ENCODE measurements around the gene CCDC181. TPM values are rescaled to one million over a fixed set of nuclear protein-coding genes. Genes with fewer than 3 reads are reported as not detected.

CCDC181 gene
- total and polyA plus RNA-seq, 2 of the 8 experiments (the other 6 are each of a cell fraction or from before 2014, with no cell fraction given): 1.2 to 3.7 TPM

GRCh38 chr1:169474302-169474995 lies 47.2 kb upstream of the CCDC181 start:
- POLR2A ChIA-PET (ENCODE audit: partially characterized antibody): interaction anchor here (0.7 kb wide), 1 partner anchor 12 kb away, joined by 3 read pairs; the partner anchor contains the start of gene SLC19A2
- H2BK120ac ChIP-seq (replicated peaks; ENCODE audit: low read depth, low read length): no peak overlapping the region

More at GRCh38 chr1:169474302-169474995, 47.2 kb upstream of the CCDC181 start:
- Histone ChIP-seq H2BK15ac (ENCODE audit: low read length) (no peak overlapping the region), H3K9me3 (ENCODE audit: insufficient read depth in 2 of 2, low read depth in 1 of 2, low read length in 1 of 2) (no peaks in the 10 kb centered on the region), H3K27me3 (replicated peaks in 1 of 4; ENCODE audit: control insufficient read depth in 3 of 4, extremely low read depth in 1 of 4, insufficient read depth in 3 of 4, low read length in 3 of 4) (no peaks in the 10 kb centered on the region), H4K8ac (ENCODE audit: extremely low read depth, insufficient read depth, low read length) (no peak overlapping the region), H3K4me2 (ENCODE audit: insufficient read depth in 1 of 2, low read depth in 2 of 2, low read length in 2 of 2) (no peak overlapping the region), H2AFZ (ENCODE audit: low read length) (no peak overlapping the region), H2BK5ac (ENCODE audit: low read depth, low read length) (no peak overlapping the region), H2AK5ac (ENCODE audit: low read depth, low read length) (no peak overlapping the region), H4K5ac (ENCODE audit: insufficient read length, low read depth, low read length) (no peak overlapping the region), H3K79me2 (ENCODE audit: control insufficient read depth in 1 of 2, insufficient read depth in 2 of 2, low read length in 2 of 2) (peaks cover 0 to 29% of the 10 kb centered on the region in 2 experiments; a peak in 3 of 4 replicates), H3K23me2 (ENCODE audit: low read depth, low read length) (no peaks in the 10 kb centered on the region), H3K79me1 (ENCODE audit: low read depth, low read length) (peaks cover 4% of the 10 kb centered on the region; the same call in 1 of the 2 replicates), H3K23ac (ENCODE audit: insufficient read length) (no peak overlapping the region), H3K36me3 (ENCODE audit: control insufficient read depth in 2 of 4, insufficient read depth in 4 of 4, low read length in 3 of 4) (peaks cover 2 to 12% (median 7%) of the 10 kb centered on the region in 4 experiments; a peak in 5 of 8 replicates), H3K4ac (replicated peaks; ENCODE audit: insufficient read length, low read depth, low read length) (no peak overlapping the region), H3K27ac (ENCODE audit: low read depth, low read length) (no peak overlapping the region), H3K9ac (replicated peaks in 1 of 4; ENCODE audit: extremely low read depth in 1 of 4, low read depth in 3 of 4, low read length in 3 of 4) (no peak overlapping the region), H3K14ac (ENCODE audit: insufficient read length) (no peak overlapping the region), H2BK12ac (ENCODE audit: low read depth, low read length) (no peak overlapping the region), H3K56ac (replicated peaks; ENCODE audit: insufficient read length, low read depth, low read length) (no peak overlapping the region), H3K4me3 (ENCODE audit: extremely low read depth in 1 of 4, insufficient read depth in 2 of 4, low read depth in 3 of 4, low read length in 4 of 4) (no peak overlapping the region), H3K18ac (ENCODE audit: extremely low read depth, low read length) (no peak overlapping the region), H4K91ac (replicated peaks; ENCODE audit: insufficient read length, low read length) (no peak overlapping the region), H3K4me1 (replicated peaks in 1 of 4; ENCODE audit: control insufficient read depth in 3 of 4, insufficient read depth in 4 of 4, low read length in 3 of 4) (peaks cover 0 to 6% (median 2%) of the 10 kb centered on the region in 4 experiments; a peak in 3 of 7 replicates), H2BK20ac (ENCODE audit: low read length) (no peak overlapping the region), H4K20me1 (replicated peaks in 1 of 2; ENCODE audit: control insufficient read depth in 1 of 2, insufficient read depth in 2 of 2, low read length in 2 of 2) (peaks cover 1 to 2% of the 10 kb centered on the region in 2 experiments)
- CTCF ChIA-PET (ENCODE audit: partially characterized antibody): interaction anchor here (3.0 kb wide), 1 partner anchor 9 kb away, joined by 10 read pairs; no protein-coding TSS in a partner anchor
- 100% methylated on average over 1 of the region's 1 CpG; no CpG with 5 or more reads in 1 of the 2 experiments for WGBS, 2 experiments (ENCODE audit: extremely low coverage in 1 of 2, insufficient coverage in 1 of 2, insufficient read length in 1 of 2, insufficient replicate concordance in 2 of 2, low coverage in 1 of 2, low lambda C conversion rate in 2 of 2, missing lambda C conversion rate in 1 of 2)
- no peak for TF ChIP-seq KDM1A (IDR thresholded peaks at IDR 0.05; ENCODE audit: borderline replicate concordance, low read length)
- TF ChIP-seq JUND (IDR thresholded peaks at IDR 0.05; ENCODE audit: low read length): no peak
- no peak for TF ChIP-seq KDM5A (IDR thresholded peaks at IDR 0.05; ENCODE audit: low read length)
- TF ChIP-seq SIX5 (IDR thresholded peaks at IDR 0.05; ENCODE audit: low read depth, low read length): no peak
- no peak for TF ChIP-seq SP1 (IDR thresholded peaks at IDR 0.05; ENCODE audit: low read depth, low read length)
- no peak for TF ChIP-seq CTBP2 (IDR thresholded peaks at IDR 0.05; ENCODE audit: borderline replicate concordance, insufficient read depth, insufficient read length, low read length)
- TF ChIP-seq POU5F1 (IDR thresholded peaks at IDR 0.05; ENCODE audit: low read depth, low read length): no peak
- TF ChIP-seq GABPA (IDR thresholded peaks at IDR 0.05; ENCODE audit: borderline replicate concordance, insufficient read depth, low read length): no peak
- TF ChIP-seq SUZ12 (IDR thresholded peaks at IDR 0.05; ENCODE audit: low read length): no peak
- no peak for TF ChIP-seq POLR2A (IDR thresholded peaks at IDR 0.05; ENCODE audit: control extremely low read depth in 1 of 2, low read depth in 2 of 2, low read length in 2 of 2)
- TF ChIP-seq CHD1 (IDR thresholded peaks at IDR 0.05; ENCODE audit: low read depth, low read length): no peak
- FAIRE-seq: no peak
- no peak for DNase-seq (ENCODE audit: low read depth in 1 of 2, low spot score in 2 of 2)
